ENCODE data around the gene TENM4. TPM values are rescaled to one million over a fixed set of nuclear protein-coding genes. Genes with fewer than 3 reads are reported as not detected.

The TENM4 gene
- total RNA-seq, 2 donors from 2014 or later, result 2.6 to 6.8 TPM

DNA sequence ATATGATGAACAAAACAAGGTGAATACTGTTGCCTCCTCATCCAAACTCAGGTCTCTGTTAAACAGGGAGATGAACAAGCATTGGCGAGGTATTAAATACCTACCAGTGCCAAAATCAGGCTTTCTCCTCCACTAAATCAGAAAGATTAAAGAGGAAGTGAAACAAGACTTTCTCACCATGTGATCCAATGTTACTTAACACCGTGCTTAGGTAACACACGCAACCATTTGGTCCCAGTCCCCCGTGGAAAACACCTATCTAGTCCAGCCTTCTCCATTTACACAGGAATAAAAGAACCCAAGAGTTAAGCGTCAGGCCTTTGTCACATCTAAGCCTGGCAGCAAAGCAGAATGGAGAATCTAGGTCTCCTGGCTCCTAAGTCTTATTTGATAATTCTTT is 34.5 kb downstream of the TENM4 start:
- no peak overlapping the region for H3K27ac ChIP-seq
- 67% methylated on average over 5 of the region's 5 CpGs for whole genome bisulfite sequencing
- TF ChIP-seq POLR2A (IDR thresholded peaks at IDR 0.05) (no peak), POLR2AphosphoS5 (IDR thresholded peaks at IDR 0.05) (no peak)
- TF ChIP-seq, protein P1, sequence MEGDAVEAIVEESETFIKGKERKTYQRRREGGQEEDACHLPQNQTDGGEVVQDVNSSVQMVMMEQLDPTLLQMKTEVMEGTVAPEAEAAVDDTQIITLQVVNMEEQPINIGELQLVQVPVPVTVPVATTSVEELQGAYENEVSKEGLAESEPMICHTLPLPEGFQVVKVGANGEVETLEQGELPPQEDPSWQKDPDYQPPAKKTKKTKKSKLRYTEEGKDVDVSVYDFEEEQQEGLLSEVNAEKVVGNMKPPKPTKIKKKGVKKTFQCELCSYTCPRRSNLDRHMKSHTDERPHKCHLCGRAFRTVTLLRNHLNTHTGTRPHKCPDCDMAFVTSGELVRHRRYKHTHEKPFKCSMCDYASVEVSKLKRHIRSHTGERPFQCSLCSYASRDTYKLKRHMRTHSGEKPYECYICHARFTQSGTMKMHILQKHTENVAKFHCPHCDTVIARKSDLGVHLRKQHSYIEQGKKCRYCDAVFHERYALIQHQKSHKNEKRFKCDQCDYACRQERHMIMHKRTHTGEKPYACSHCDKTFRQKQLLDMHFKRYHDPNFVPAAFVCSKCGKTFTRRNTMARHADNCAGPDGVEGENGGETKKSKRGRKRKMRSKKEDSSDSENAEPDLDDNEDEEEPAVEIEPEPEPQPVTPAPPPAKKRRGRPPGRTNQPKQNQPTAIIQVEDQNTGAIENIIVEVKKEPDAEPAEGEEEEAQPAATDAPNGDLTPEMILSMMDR (IDR thresholded peaks at IDR 0.05), result no peak
- H3K9me3 ChIP-seq, result no peaks in the 10 kb centered on the region
- no peaks in the 10 kb centered on the region for H3K27me3 ChIP-seq (replicated peaks; ENCODE audit: insufficient read depth)
- intact Hi-C loops (cut with DNase I), result no loop called here
- H3K36me3 ChIP-seq, result no peaks in the 10 kb centered on the region
- no peak overlapping the region for H3K4me3 ChIP-seq
- H3K4me1 ChIP-seq (replicated peaks), result no peaks in the 10 kb centered on the region
- no peak for DNase-seq (ENCODE audit: low spot score)

DNA sequence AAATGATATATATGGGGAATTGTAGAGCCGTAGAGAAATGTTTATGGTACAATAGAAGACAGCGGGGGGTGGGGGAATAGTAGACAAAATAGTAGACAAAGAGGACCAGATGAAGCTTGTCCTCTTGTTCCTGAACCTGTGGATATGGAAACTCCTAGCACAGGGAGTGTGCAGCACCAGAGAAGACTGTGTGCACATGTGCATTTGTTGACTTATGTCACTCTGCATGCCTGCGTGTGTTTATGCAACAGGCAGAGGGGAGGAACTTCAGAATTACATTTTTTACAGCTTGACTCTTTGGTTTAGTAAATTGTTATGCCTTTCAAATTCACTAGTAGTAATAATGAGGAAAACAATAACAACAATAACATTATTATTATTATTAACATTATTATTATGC is 36.0 kb downstream of the TENM4 start:
- intact Hi-C loops (cut with DNase I), result no loop called here
- no peak for DNase-seq (ENCODE audit: low spot score)
- no peaks in the 10 kb centered on the region for H3K36me3 ChIP-seq
- 61% methylated on average over 3 of the region's 3 CpGs for WGBS
- no peaks in the 10 kb centered on the region for H3K9me3 ChIP-seq
- no peak overlapping the region for H3K27ac ChIP-seq
- H3K27me3 ChIP-seq (replicated peaks; ENCODE audit: insufficient read depth), result no peaks in the 10 kb centered on the region
- H3K4me1 ChIP-seq (replicated peaks), result no peaks in the 10 kb centered on the region
- H3K4me3 ChIP-seq, result no peak overlapping the region
- TF ChIP-seq POLR2AphosphoS5 (IDR thresholded peaks at IDR 0.05), result no peak
- TF ChIP-seq, protein P1 (IDR thresholded peaks at IDR 0.05), result no peak
- TF ChIP-seq POLR2A (IDR thresholded peaks at IDR 0.05), result no peak

DNA sequence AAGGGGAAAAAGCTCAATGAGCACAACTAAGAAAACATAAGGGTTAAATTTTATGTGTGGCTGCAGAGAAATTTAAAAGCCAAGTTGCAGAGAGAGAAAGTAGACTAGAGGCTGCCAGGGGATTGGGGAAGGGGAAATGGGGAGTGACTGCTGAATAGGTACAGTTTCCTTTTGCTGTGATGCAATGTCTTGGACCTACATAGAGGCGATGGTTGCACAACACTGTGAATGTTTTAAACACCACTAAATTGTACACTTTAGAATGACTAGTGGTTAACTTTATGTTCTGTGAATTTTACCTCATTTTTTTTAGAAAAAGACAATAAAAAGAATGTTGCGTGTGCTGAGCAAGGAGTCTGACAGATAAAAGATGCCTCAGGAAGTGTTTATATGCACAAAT is 36.5 kb downstream of the TENM4 start:
- no peak for DNase-seq (ENCODE audit: low spot score)
- Histone ChIP-seq H3K27ac (no peak overlapping the region), H3K9me3 (no peaks in the 10 kb centered on the region), H3K36me3 (no peaks in the 10 kb centered on the region), H3K27me3 (replicated peaks; ENCODE audit: insufficient read depth) (no peaks in the 10 kb centered on the region), H3K4me1 (replicated peaks) (no peaks in the 10 kb centered on the region), H3K4me3 (no peak overlapping the region)
- 83% methylated on average over 2 of the region's 2 CpGs for WGBS
- intact Hi-C loops (cut with DNase I), result no loop called here
- TF ChIP-seq, protein P1 (IDR thresholded peaks at IDR 0.05), result no peak
- TF ChIP-seq POLR2AphosphoS5 (IDR thresholded peaks at IDR 0.05), result no peak
- no peak for TF ChIP-seq POLR2A (IDR thresholded peaks at IDR 0.05)

DNA sequence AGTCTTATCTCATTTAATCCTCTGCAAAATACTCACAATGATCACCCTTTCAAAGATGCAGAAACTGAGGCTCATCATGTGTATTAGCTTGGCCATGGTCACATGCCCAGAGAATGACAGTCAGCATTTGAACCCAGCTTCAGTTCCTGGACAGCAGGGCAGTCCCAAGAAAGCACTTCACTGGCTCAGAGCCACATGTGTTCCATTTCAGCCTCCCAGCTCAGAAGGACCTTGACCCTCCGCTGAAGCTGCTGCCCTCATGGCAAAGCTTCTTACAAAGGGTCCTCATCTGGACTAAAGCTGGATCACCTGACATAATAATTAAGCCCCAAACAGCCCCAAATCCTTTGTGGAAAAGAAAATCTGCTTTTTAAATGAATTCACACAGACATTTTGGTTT is 37.0 kb downstream of the TENM4 start:
- 100% methylated on average over 1 of the region's 1 CpG for WGBS
- Histone ChIP-seq H3K9me3 (no peaks in the 10 kb centered on the region), H3K27me3 (replicated peaks; ENCODE audit: insufficient read depth) (no peaks in the 10 kb centered on the region), H3K4me3 (no peak overlapping the region), H3K27ac (no peak overlapping the region), H3K36me3 (no peaks in the 10 kb centered on the region), H3K4me1 (replicated peaks) (no peaks in the 10 kb centered on the region)
- intact Hi-C loops (cut with DNase I), result no loop called here
- TF ChIP-seq POLR2AphosphoS5 (IDR thresholded peaks at IDR 0.05) (no peak), POLR2A (IDR thresholded peaks at IDR 0.05) (no peak)
- TF ChIP-seq, protein P1 (IDR thresholded peaks at IDR 0.05), result no peak
- no peak for DNase-seq (ENCODE audit: low spot score)

DNA sequence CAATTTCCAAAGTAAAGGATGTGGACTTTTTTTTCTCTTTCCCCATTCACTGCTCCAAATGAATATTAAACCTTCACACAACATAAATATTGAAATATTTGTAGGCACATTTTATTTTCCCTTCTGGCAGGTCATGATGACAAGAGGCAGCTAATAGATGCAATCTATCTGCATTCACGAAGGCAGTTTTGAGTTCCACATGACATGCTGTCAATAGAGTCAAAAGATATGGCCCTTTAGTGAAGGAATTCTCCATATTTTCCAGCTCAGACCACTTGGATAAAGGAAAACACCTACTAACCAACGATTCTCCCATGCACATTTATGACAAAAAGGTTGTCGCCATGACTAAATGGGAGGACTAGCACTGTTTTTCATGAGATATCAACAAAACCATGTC is 37.9 kb downstream of the TENM4 start:
- no peak overlapping the region for H3K4me3 ChIP-seq
- H3K27me3 ChIP-seq (replicated peaks; ENCODE audit: insufficient read depth), result no peaks in the 10 kb centered on the region
- intact Hi-C loops (cut with DNase I), result no loop called here
- no peak for DNase-seq (ENCODE audit: low spot score)
- WGBS, result 89% methylated on average over 3 of the region's 3 CpGs
- no peaks in the 10 kb centered on the region for H3K9me3 ChIP-seq
- H3K27ac ChIP-seq, result no peak overlapping the region
- TF ChIP-seq, protein P1 (IDR thresholded peaks at IDR 0.05), result no peak
- TF ChIP-seq POLR2AphosphoS5 (IDR thresholded peaks at IDR 0.05) (no peak), POLR2A (IDR thresholded peaks at IDR 0.05) (no peak)
- H3K36me3 ChIP-seq, result no peaks in the 10 kb centered on the region
- H3K4me1 ChIP-seq (replicated peaks), result no peaks in the 10 kb centered on the region
